Measurements from ENCODE around the gene MLN.

Gene MLN

GRCh38 chr6:33848484-33848883, 44.7 kb upstream of the MLN start:
- Histone ChIP-seq H3K9me3 (ENCODE audit: control insufficient read depth, insufficient read depth, low read length) (no peaks in the 10 kb centered on the region), H4K20me1 (ENCODE audit: control insufficient read depth, insufficient read depth, low read depth, low read length) (no peaks in the 10 kb centered on the region), H3K9me2 (replicated peaks; ENCODE audit: control insufficient read depth, low read length) (no peaks in the 10 kb centered on the region), H3K4me2 (ENCODE audit: low read length) (no peak overlapping the region), H3K79me2 (ENCODE audit: control insufficient read depth, low read length) (no peaks in the 10 kb centered on the region), H3K36me3 (ENCODE audit: control insufficient read depth, low read length) (no peaks in the 10 kb centered on the region), H3K4me1 (ENCODE audit: control insufficient read depth, low read length) (no peaks in the 10 kb centered on the region), H3K27me3 (ENCODE audit: control insufficient read depth, low read length) (peaks cover 8% of the 10 kb centered on the region), H3K27ac (ENCODE audit: low read depth, low read length) (no peak overlapping the region), H3F3A (ENCODE audit: control insufficient read depth, insufficient read depth) (no peaks in the 10 kb centered on the region), H3K4me3 (ENCODE audit: low read length) (no peak overlapping the region)
- TF ChIP-seq EZH2phosphoT487 (IDR thresholded peaks at IDR 0.05; ENCODE audit: borderline replicate concordance, low read length) = no peak
- TF ChIP-seq, protein P1, sequence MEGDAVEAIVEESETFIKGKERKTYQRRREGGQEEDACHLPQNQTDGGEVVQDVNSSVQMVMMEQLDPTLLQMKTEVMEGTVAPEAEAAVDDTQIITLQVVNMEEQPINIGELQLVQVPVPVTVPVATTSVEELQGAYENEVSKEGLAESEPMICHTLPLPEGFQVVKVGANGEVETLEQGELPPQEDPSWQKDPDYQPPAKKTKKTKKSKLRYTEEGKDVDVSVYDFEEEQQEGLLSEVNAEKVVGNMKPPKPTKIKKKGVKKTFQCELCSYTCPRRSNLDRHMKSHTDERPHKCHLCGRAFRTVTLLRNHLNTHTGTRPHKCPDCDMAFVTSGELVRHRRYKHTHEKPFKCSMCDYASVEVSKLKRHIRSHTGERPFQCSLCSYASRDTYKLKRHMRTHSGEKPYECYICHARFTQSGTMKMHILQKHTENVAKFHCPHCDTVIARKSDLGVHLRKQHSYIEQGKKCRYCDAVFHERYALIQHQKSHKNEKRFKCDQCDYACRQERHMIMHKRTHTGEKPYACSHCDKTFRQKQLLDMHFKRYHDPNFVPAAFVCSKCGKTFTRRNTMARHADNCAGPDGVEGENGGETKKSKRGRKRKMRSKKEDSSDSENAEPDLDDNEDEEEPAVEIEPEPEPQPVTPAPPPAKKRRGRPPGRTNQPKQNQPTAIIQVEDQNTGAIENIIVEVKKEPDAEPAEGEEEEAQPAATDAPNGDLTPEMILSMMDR (IDR thresholded peaks at IDR 0.05; ENCODE audit: low read depth, low read length, poor library complexity, severe bottlenecking) = no peak

DNA sequence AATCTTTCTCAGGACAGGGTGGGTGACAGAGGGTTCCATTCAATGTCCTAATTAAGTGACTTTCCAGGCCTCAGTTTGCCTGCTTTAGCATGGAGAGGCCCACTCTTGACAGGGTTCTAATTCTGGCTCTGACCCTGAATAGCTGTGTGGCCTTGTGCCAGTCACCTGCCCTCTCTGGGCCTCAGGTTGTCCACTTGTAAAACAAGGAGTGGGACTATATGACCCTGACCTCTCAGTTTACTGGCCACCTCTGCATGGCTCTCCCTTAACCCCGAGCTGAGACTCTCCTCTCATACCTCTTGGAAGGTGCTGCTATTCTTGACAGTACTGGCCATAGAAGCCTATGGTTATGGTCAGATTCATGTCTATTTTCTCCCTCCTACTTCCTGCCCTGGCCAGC, 44.1 kb upstream of the MLN start:
- Histone ChIP-seq H3K79me2 (ENCODE audit: control insufficient read depth, low read length) (no peaks in the 10 kb centered on the region), H3K36me3 (ENCODE audit: control insufficient read depth, low read length) (no peaks in the 10 kb centered on the region), H3K9me2 (replicated peaks; ENCODE audit: control insufficient read depth, low read length) (no peaks in the 10 kb centered on the region), H3K27ac (ENCODE audit: low read depth, low read length) (no peak overlapping the region), H4K20me1 (ENCODE audit: control insufficient read depth, insufficient read depth, low read depth, low read length) (no peaks in the 10 kb centered on the region), H3K4me1 (ENCODE audit: control insufficient read depth, low read length) (no peaks in the 10 kb centered on the region), H3F3A (ENCODE audit: control insufficient read depth, insufficient read depth) (no peaks in the 10 kb centered on the region), H3K9me3 (ENCODE audit: control insufficient read depth, insufficient read depth, low read length) (no peaks in the 10 kb centered on the region), H3K4me3 (ENCODE audit: low read length) (no peak overlapping the region), H3K4me2 (ENCODE audit: low read length) (no peak overlapping the region), H3K27me3 (ENCODE audit: control insufficient read depth, low read length) (peaks cover 8% of the 10 kb centered on the region)
- TF ChIP-seq, protein P1 (IDR thresholded peaks at IDR 0.05; ENCODE audit: low read depth, low read length, poor library complexity, severe bottlenecking) = no peak
- no peak for TF ChIP-seq EZH2phosphoT487 (IDR thresholded peaks at IDR 0.05; ENCODE audit: borderline replicate concordance, low read length)

GRCh38 chr6:33847078-33847477, 43.3 kb upstream of the MLN start:
- H3K27me3 ChIP-seq (ENCODE audit: control insufficient read depth, low read length) = peaks cover 8% of the 10 kb centered on the region
- no peaks in the 10 kb centered on the region for H3K79me2 ChIP-seq (ENCODE audit: control insufficient read depth, low read length)
- no peaks in the 10 kb centered on the region for H3K9me3 ChIP-seq (ENCODE audit: control insufficient read depth, insufficient read depth, low read length)
- no peaks in the 10 kb centered on the region for H4K20me1 ChIP-seq (ENCODE audit: control insufficient read depth, insufficient read depth, low read depth, low read length)
- no peak overlapping the region for H3K27ac ChIP-seq (ENCODE audit: low read depth, low read length)
- no peaks in the 10 kb centered on the region for H3K4me1 ChIP-seq (ENCODE audit: control insufficient read depth, low read length)
- no peak overlapping the region for H3K4me2 ChIP-seq (ENCODE audit: low read length)
- H3K4me3 ChIP-seq (ENCODE audit: low read length) = no peak overlapping the region
- no peaks in the 10 kb centered on the region for H3F3A ChIP-seq (ENCODE audit: control insufficient read depth, insufficient read depth)
- no peaks in the 10 kb centered on the region for H3K9me2 ChIP-seq (replicated peaks; ENCODE audit: control insufficient read depth, low read length)
- H3K36me3 ChIP-seq (ENCODE audit: control insufficient read depth, low read length) = no peaks in the 10 kb centered on the region
- TF ChIP-seq, protein P1 (IDR thresholded peaks at IDR 0.05; ENCODE audit: low read depth, low read length, poor library complexity, severe bottlenecking) = no peak
- no peak for TF ChIP-seq EZH2phosphoT487 (IDR thresholded peaks at IDR 0.05; ENCODE audit: borderline replicate concordance, low read length)

GRCh38 chr6:33846226-33846625, 42.4 kb upstream of the MLN start:
- TF ChIP-seq, protein P1 (IDR thresholded peaks at IDR 0.05; ENCODE audit: low read depth, low read length, poor library complexity, severe bottlenecking) = no peak
- TF ChIP-seq EZH2phosphoT487 (IDR thresholded peaks at IDR 0.05; ENCODE audit: borderline replicate concordance, low read length) = no peak
- no peak overlapping the region for H3K4me3 ChIP-seq (ENCODE audit: low read length)
- H3F3A ChIP-seq (ENCODE audit: control insufficient read depth, insufficient read depth) = no peaks in the 10 kb centered on the region
- H4K20me1 ChIP-seq (ENCODE audit: control insufficient read depth, insufficient read depth, low read depth, low read length) = no peaks in the 10 kb centered on the region
- H3K4me1 ChIP-seq (ENCODE audit: control insufficient read depth, low read length) = no peaks in the 10 kb centered on the region
- no peaks in the 10 kb centered on the region for H3K9me2 ChIP-seq (replicated peaks; ENCODE audit: control insufficient read depth, low read length)
- no peaks in the 10 kb centered on the region for H3K9me3 ChIP-seq (ENCODE audit: control insufficient read depth, insufficient read depth, low read length)
- no peak overlapping the region for H3K4me2 ChIP-seq (ENCODE audit: low read length)
- H3K36me3 ChIP-seq (ENCODE audit: control insufficient read depth, low read length) = no peaks in the 10 kb centered on the region
- no peaks in the 10 kb centered on the region for H3K79me2 ChIP-seq (ENCODE audit: control insufficient read depth, low read length)
- peaks cover 8% of the 10 kb centered on the region for H3K27me3 ChIP-seq (ENCODE audit: control insufficient read depth, low read length)
- no peak overlapping the region for H3K27ac ChIP-seq (ENCODE audit: low read depth, low read length)
